K562 (cell line): ENCODE data around the gene PRUNE1. TPM values are rescaled to one million over a fixed set of nuclear protein-coding genes. Genes with fewer than 3 reads are reported as not detected.

Experiments
- ATAC-seq: fragments of 200-7000 bp; cut with Tn5 transposase; 3 replicates; pipeline ENCODE4 v1.9.1; 2020; ENCODE audit warnings: moderate library complexity
- BruUV-seq: library from RNA; stranded (reverse); fragments of 400-500 nt; replicated peaks from 2 replicates; lab custom pipeline; 2021; lab: Mats Ljungman, UMichigan
- CTCF ChIA-PET: fragments of 300-600 bp; formaldehyde crosslinking; extraction: SDS; loops from one replicate; lab custom pipeline; 2021; ENCODE audit warnings: low intra/inter-chr PET ratio; lab: Yijun Ruan, JAX
- POLR2A ChIA-PET: fragments of 300-600, 350-650 bp; sonication (Branson Sonifier 250); formaldehyde crosslinking; extraction: SDS; loops from one replicate; lab custom pipeline; 2021; ENCODE audit warnings: antibody characterized with exemption, inconsistent platforms; lab: Yijun Ruan, JAX
- DNase-seq, 4 experiments: peaks; one replicate each; pipeline versions ENCODE4 v3.0.0 to v3.0.0-alpha.2; 2011 to 2018; ENCODE audit warnings: low spot score in 3 of 4, mixed read lengths in 3 of 4; ENCODE audit errors: extremely low read depth in 1 of 4
- FAIRE-seq: peaks from 2 replicates; lab custom pipeline; 2011; peaks lifted over from hg19 to GRCh38; lab: Jason Lieb, UNC
- H2AFZ ChIP-seq: 2 replicates; pipeline ENCODE4 v1.6.0; 2011; ENCODE audit warnings: low read depth, low read length, control low read depth, inconsistent platforms
- H3K27ac ChIP-seq: fragments of 200-600 bp; 3 replicates; pipeline ENCODE4 v1.8.0; 2011; ENCODE audit warnings: low read depth, mild to moderate bottlenecking, control low read depth, inconsistent platforms, low read length, moderate library complexity, mixed read lengths; ENCODE audit errors: extremely low read depth
- H3K27me3 ChIP-seq, 2 experiments: fragments of 300-600 bp in 1 of 2; 2 replicates in 1 of 2; 3 replicates in 1 of 2; pipeline versions ENCODE4 v1.6.0 to v1.8.0; 2011; ENCODE audit warnings: inconsistent platforms in 2 of 2, low read length in 2 of 2, mild to moderate bottlenecking in 1 of 2, mixed read lengths in 1 of 2, moderate library complexity in 1 of 2; ENCODE audit not compliant: control insufficient read depth in 2 of 2, insufficient read depth in 2 of 2
- H3K36me3 ChIP-seq: fragments of 300-600 bp; 3 replicates; pipeline ENCODE4 v1.8.0; 2011; ENCODE audit warnings: mild to moderate bottlenecking, low read length, inconsistent platforms; ENCODE audit not compliant: control insufficient read depth, insufficient read depth
- H3K4me1 ChIP-seq, 2 experiments: fragments of 200-600 bp in 1 of 2; replicated peaks in 1 of 2; 2 replicates in 1 of 2; 3 replicates in 1 of 2; pipeline versions ENCODE4 v1.5.1 to v1.8.0; 2011; ENCODE audit warnings: inconsistent platforms in 2 of 2, low read length in 2 of 2, mild to moderate bottlenecking in 1 of 2, mixed read lengths in 1 of 2, moderate library complexity in 1 of 2; ENCODE audit not compliant: control insufficient read depth in 2 of 2, insufficient read depth in 2 of 2
- H3K4me2 ChIP-seq: 2 replicates; pipeline ENCODE4 v1.6.1; 2011; ENCODE audit warnings: low read length, control low read depth, inconsistent platforms, mixed read lengths; ENCODE audit not compliant: insufficient read depth
- H3K4me3 ChIP-seq: fragments of 200-600 bp; sonication (generic), shearing (Covaris generic); 2 replicates; pipeline ENCODE4 v1.5.1; 2016; ENCODE audit warnings: control low read depth, inconsistent platforms
- H3K79me2 ChIP-seq: fragments of 200-600 bp; 3 replicates; pipeline ENCODE4 v1.8.0; 2011; ENCODE audit warnings: low read length, inconsistent platforms; ENCODE audit not compliant: control insufficient read depth, insufficient read depth
- H3K9ac ChIP-seq, 2 experiments: 2 replicates each; pipeline versions ENCODE4 v1.6.0 to v1.6.1; 2011; ENCODE audit warnings: low read depth in 2 of 2, low read length in 2 of 2, control low read depth in 1 of 2, inconsistent platforms in 1 of 2, mild to moderate bottlenecking in 1 of 2, mixed read lengths in 1 of 2; ENCODE audit not compliant: insufficient read depth in 1 of 2
- H3K9me1 ChIP-seq: one replicate; pipeline ENCODE4 v1.6.0; 2011; ENCODE audit warnings: inconsistent platforms, mild to moderate bottlenecking, low read length, moderate library complexity; ENCODE audit not compliant: control insufficient read depth, insufficient read depth
- H3K9me3 ChIP-seq: replicated peaks from 2 replicates; pipeline ENCODE4 v1.5.1; 2011; ENCODE audit warnings: low read depth, low read length, inconsistent platforms; ENCODE audit not compliant: control insufficient read depth, insufficient read depth
- H4K20me1 ChIP-seq: replicated peaks from 2 replicates; pipeline ENCODE4 v1.6.1; 2011; ENCODE audit warnings: low read length, inconsistent platforms, mixed read lengths; ENCODE audit not compliant: control insufficient read depth, insufficient read depth
- ARHGAP35 ChIP-seq: fragments of 450-650 bp; IDR thresholded peaks from 2 replicates; pipeline ENCODE4 v1.6.1; 2018; ENCODE audit not compliant: partially characterized antibody
- BRD9 ChIP-seq: fragments of 450-650 bp; IDR thresholded peaks from 2 replicates; pipeline ENCODE4 v1.6.1; 2018; ENCODE audit warnings: low read depth; ENCODE audit not compliant: partially characterized antibody
- CTBP1 ChIP-seq: fragments of 450-650 bp; IDR thresholded peaks from 2 replicates; pipeline ENCODE4 v1.6.1; 2016; ENCODE audit warnings: borderline replicate concordance
- GATAD2A ChIP-seq: fragments of 450-650 bp; IDR thresholded peaks from 2 replicates; pipeline ENCODE4 v1.6.1; 2017
- HDAC2 ChIP-seq: fragments of 450-650 bp; IDR thresholded peaks from 2 replicates; pipeline ENCODE4 v1.6.1; 2016; ENCODE audit warnings: mild to moderate bottlenecking
- HNRNPK ChIP-seq: fragments of 200-400 bp; formaldehyde crosslinking; IDR thresholded peaks from one replicate; pipeline ENCODE4 v1.6.1; 2018; ENCODE audit warnings: mild to moderate bottlenecking, low read depth, low read length; ENCODE audit not compliant: poor library complexity, severe bottlenecking
- L3MBTL2 ChIP-seq: fragments of 450-650 bp; IDR thresholded peaks from 2 replicates; pipeline ENCODE4 v1.6.1; 2016; ENCODE audit warnings: mild to moderate bottlenecking, moderate library complexity
- NFE2 ChIP-seq: IDR thresholded peaks from 2 replicates; pipeline ENCODE4 v1.6.1; 2014; ENCODE audit warnings: antibody characterized with exemption, low read depth
- PKNOX1 ChIP-seq: fragments of 450-650 bp; IDR thresholded peaks from 2 replicates; pipeline ENCODE4 v1.6.1; 2016
- POLR2AphosphoS5 ChIP-seq: IDR thresholded peaks from 2 replicates; pipeline ENCODE4 v1.6.1; 2011; ENCODE audit warnings: mild to moderate bottlenecking, low read depth, low read length, moderate library complexity; ENCODE audit not compliant: control insufficient read depth, insufficient read depth
- SMAD4 ChIP-seq: fragments of 250-450 bp; sonication (Bioruptor Pico); conservative IDR thresholded peaks from 2 replicates; pipeline ENCODE4 v1.8.0; 2021; ENCODE audit warnings: inconsistent platforms, mild to moderate bottlenecking, moderate library complexity
- SMARCB1 ChIP-seq: IDR thresholded peaks from 2 replicates; pipeline ENCODE4 v1.6.1; 2011; ENCODE audit warnings: improper control_type of control experiment, low read depth; ENCODE audit not compliant: insufficient read length
- ZKSCAN8 ChIP-seq: fragments of 200-800 bp; sonication (Bioruptor generic); IDR thresholded peaks from 2 replicates; pipeline ENCODE4 v1.6.1; 2016; ENCODE audit warnings: missing genetic modification characterization, missing compliant biosample characterization
- ZNF316 ChIP-seq: fragments of 450-650 bp; IDR thresholded peaks from 2 replicates; pipeline ENCODE4 v1.6.1; 2016
- ZNF583 ChIP-seq: fragments of 250-450 bp; sonication (Bioruptor Pico); IDR thresholded peaks from 2 replicates; pipeline ENCODE4 v1.4.0; 2020
- ZNF639 ChIP-seq, 2 experiments: fragments of 200-800 bp in 1 of 2; sonication (Bioruptor generic) in 1 of 2; sonication (generic) in 1 of 2; formaldehyde crosslinking in 1 of 2; IDR thresholded peaks in 1 of 2; conservative IDR thresholded peaks in 1 of 2; 2 replicates each; pipeline versions ENCODE4 v1.5.0 to v1.6.1; 2016 to 2020; ENCODE audit warnings: missing compliant biosample characterization in 1 of 2, missing genetic modification characterization in 1 of 2, missing genetic modification reagents in 1 of 2
- WGBS: fragments of 100-300 bp; shearing (Covaris generic); methylation state at CpG from one replicate; pipeline ENCODE4 v1.1.6; 2016; ENCODE audit warnings: low coverage, mixed read lengths; ENCODE audit not compliant: insufficient coverage; ENCODE audit errors: missing lambda C conversion rate; 5-methylcytosine and 5-hydroxymethylcytosine counted together
- in situ Hi-C: fragments of 300-500 bp; cut with MboI; formaldehyde crosslinking; loops from 4 replicates; pipeline ENCODE4 v1.15.0; 2018; ENCODE audit warnings: inconsistent platforms, mixed read lengths
- intact Hi-C: fragments of 100-400 bp; cut with micrococcal nuclease; formaldehyde crosslinking; loops from 2 replicates; pipeline ENCODE4 v1.14.2; 2022
- polyA plus RNA-seq, 8 experiments: library from polyadenylated mRNA; depleted of rRNA in 4 of 8; stranded (reverse) in 5 of 8; unstranded in 3 of 8; fragments of >200 nt; fragmentation: Nextera tagmentation in 2 of 8; fragmentation: Illumina TruSeq in 1 of 8; extraction: Ambion mirVana in 2 of 8; extraction: Trizol in 1 of 8; gene quantifications; 2 replicates each; pipeline versions ENCODE4 v1.2.1 to v1.2.3, GENCODE V29; 2011 to 2014; ENCODE audit warnings: inconsistent platforms in 1 of 8, missing spikeins in 1 of 8
- total RNA-seq, 7 experiments: library from RNA; depleted of rRNA in 6 of 7; stranded (reverse); fragments of >200 nt in 6 of 7; fragmentation: Illumina TruSeq in 2 of 7; extraction: Trizol in 2 of 7; gene quantifications; 2 replicates each; pipeline versions ENCODE4 v1.2.1 to v1.2.3, GENCODE V29; 2011 to 2021; ENCODE audit warnings: low replicate concordance in 1 of 7

Gene PRUNE1
- total and polyA plus RNA-seq, 9 of the 15 experiments (the other 6 are each of a cell fraction or from before 2014, with no cell fraction given): 16.7 to 48.3 (median 26.2) TPM

GRCh38 chr1:151060007-151060656 is 51.9 kb downstream of the PRUNE1 start, which contains the start of gene MLLT11 (continued):
- TF ChIP-seq NFE2: peak; percentile 85
- TF ChIP-seq L3MBTL2: no peak
- peak; percentile 73 for TF ChIP-seq SMARCB1
- peak; percentile 44; the same call in 1 of the 2 replicates for TF ChIP-seq HDAC2
- TF ChIP-seq HNRNPK: no peak
- TF ChIP-seq POLR2AphosphoS5: peak; percentile 44
- peak; percentile 47 for TF ChIP-seq PKNOX1

DNA sequence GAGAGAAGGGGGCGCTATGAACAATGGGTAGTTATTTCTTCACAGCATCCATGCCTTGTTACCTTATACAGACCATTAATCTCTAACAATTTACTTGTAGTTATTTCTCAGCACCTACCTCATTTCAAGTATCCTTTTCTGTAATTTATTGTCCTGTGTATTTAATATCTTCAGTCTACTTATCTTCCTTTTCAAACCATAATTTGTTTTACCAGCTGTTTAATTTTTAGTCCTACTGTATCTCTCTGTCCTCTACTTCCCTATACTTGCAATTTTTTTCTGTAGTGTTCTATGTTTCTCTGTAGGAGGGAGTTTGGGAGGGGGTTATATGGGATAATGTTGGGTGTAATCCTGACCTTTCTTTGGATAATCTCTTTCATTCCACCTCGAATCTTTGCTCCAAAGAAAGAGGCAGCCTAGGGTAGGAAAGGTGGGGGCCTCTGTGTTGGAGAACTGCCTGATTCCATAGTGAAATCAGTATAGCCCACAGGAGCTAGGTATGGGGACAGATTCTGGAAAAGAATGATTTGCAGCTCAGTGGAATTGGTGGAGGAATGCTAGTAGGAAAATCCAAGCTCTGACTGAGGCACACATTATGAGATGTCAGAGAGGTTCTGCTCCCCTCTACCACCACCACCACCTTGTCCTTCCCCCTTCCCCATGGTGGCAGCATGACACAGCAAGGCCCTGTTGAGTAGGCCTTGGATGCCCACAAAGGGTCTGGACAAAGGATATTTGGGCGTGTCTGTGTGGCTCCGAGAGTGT is 52.6 kb downstream of the PRUNE1 start:
- H2AFZ ChIP-seq: peak overlapping the region; percentile 37
- TF ChIP-seq ARHGAP35 (peak; percentile 12), GATAD2A (0 out of 2 replicates have a peak, but pooled peaks have one; percentile 59), ZKSCAN8 (CRISPR knock-in tag) (no peak), BRD9 (peak; percentile 81), ZNF316 (peak; percentile 42; the same call in 1 of the 2 replicates), CTBP1 (peak; percentile 29; the same call in 1 of the 2 replicates), ZNF583 (CRISPR knock-in tag) (no peak), SMAD4 (CRISPR knock-in tag) (0 out of 2 replicates have a peak, but pooled peaks have one; percentile 23), ZNF639 (CRISPR knock-in tag; conservative IDR thresholded peaks at IDR 0.05 in 1 of 2, IDR thresholded peaks at IDR 0.05 in 1 of 2) (no peak)

More for the DNA sequence above, 52.6 kb downstream of the PRUNE1 start:
- Histone ChIP-seq H3K4me3 (peak overlapping the region; percentile 95), H3K79me2 (peaks cover 93% of the 10 kb centered on the region), H3K27me3 (no peaks in the 10 kb centered on the region), H3K36me3 (peaks cover 43% of the 10 kb centered on the region), H3K4me2 (peak overlapping the region; percentile 96), H3K4me1 (peaks cover 31% of the 10 kb centered on the region in 2 experiments), H3K9ac (peak overlapping the region; percentile 92 to 97; a peak in 3 of 4 replicates), H3K9me3 (no peaks in the 10 kb centered on the region), H3K9me1 (no peaks in the 10 kb centered on the region), H4K20me1 (no peaks in the 10 kb centered on the region), H3K27ac (peak overlapping the region; percentile 91)
- in situ Hi-C loops: no loop called here
- ChIA-PET POLR2A (interaction anchor here (0.6 to 2.0 kb wide), 9 partner anchors 9 to 104 kb away, joined by 3 to 10 read pairs (median 4); partner anchors contain the start of gene C1orf56), CTCF (interaction anchor here (0.5 to 0.7 kb wide), 2 partner anchors 37 to 500 kb away, joined by 3 read pairs; no protein-coding TSS in a partner anchor)
- BruUV-seq: TSS peak; percentile 67
- 0% methylated on average over 4 of the region's 4 CpGs for WGBS
- ATAC-seq (peak; percentile 7), FAIRE-seq (peak; percentile 71), DNase-seq (peak in 2 of 4 experiments; percentile 18 to 65)
- intact Hi-C loops: no loop called here
